ENCODE results near the gene GSS.
A peak's percentile ranks its signal among the peaks of the same experiment; 100 is the strongest.

Gene GSS

DNA sequence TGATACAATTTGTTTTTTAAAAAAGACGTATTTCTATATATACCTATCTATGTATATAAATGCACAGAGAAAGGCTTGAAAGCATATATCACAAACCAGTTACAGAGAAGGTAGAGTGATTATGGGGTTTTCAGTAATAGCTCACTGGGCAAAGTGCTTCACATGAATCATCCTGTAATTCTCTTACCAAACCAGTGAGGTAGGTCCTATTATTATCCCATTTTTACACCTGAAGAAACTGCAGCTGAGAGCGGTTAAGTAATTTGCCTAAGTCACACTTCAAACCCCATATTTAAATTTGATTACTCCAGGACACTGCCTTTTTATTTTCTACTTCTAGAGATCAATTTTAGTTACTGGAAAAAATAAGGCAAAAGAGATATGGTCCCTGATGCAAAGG lies 4.4 kb downstream of the GSS start:
- Mint-ChIP-seq H3K9me3 (no peaks in the 10 kb centered on the region), H3K4me3 (no peak overlapping the region), H3K27ac (no peak overlapping the region), H3K4me1 (ENCODE audit: low read depth) (peaks cover 26% of the 10 kb centered on the region), H3K36me3 (ENCODE audit: low read depth) (peaks cover 55% of the 10 kb centered on the region), H3K27me3 (no peaks in the 10 kb centered on the region)
- DNase-seq: no peak

DNA sequence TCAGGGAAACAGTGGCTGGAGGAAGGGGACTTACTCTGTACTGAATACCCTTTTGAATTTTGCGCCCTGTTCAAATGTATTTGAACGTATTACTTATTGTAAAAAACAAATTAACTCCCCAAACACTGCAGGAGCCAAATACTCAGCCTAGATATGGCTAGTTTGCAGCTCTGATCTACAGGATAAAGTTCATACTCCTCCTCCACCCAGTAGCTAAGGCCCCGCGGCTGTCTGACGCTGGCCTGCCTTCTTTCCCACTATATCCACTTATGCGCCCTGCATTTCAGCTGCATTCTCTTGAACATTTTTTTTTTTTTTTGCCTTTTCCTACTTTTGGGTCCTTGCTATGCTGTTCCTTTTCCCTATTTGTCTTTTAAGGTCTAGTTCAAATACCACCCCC lies 6.5 kb downstream of the GSS start:
- Mint-ChIP-seq H3K36me3 (ENCODE audit: low read depth) (peaks cover 58% of the 10 kb centered on the region), H3K4me1 (ENCODE audit: low read depth) (peaks cover 13% of the 10 kb centered on the region), H3K4me3 (no peak overlapping the region), H3K27ac (no peak overlapping the region), H3K9me3 (no peaks in the 10 kb centered on the region), H3K27me3 (no peaks in the 10 kb centered on the region)
- DNase-seq: no peak

DNA sequence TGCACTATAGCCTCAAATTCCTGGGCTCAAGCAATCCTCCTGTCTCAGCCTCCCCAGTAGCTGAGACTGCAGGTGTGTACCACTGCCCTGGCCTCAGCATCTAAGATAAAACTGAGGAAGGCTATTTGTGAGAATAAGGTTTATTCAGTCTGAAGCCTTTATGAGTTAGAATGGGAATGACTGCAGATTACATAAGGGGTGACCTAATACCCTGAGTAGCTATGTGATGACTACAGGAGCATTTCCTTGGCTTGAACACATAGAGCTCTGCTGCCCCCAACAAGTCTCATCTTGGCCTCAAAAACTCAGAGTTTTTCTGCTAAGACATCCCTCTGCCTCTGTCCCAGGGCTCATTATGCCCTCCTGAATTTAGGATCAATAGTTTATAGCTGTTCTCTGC lies 7.6 kb downstream of the GSS start:
- H3K4me3 Mint-ChIP-seq: no peak overlapping the region
- H3K4me1 Mint-ChIP-seq (ENCODE audit: low read depth): peaks cover 9% of the 10 kb centered on the region
- H3K36me3 Mint-ChIP-seq (ENCODE audit: low read depth): peaks cover 67% of the 10 kb centered on the region
- no peak overlapping the region for H3K27ac Mint-ChIP-seq
- no peak for DNase-seq
- H3K27me3 Mint-ChIP-seq: no peaks in the 10 kb centered on the region
- H3K9me3 Mint-ChIP-seq: no peaks in the 10 kb centered on the region

DNA sequence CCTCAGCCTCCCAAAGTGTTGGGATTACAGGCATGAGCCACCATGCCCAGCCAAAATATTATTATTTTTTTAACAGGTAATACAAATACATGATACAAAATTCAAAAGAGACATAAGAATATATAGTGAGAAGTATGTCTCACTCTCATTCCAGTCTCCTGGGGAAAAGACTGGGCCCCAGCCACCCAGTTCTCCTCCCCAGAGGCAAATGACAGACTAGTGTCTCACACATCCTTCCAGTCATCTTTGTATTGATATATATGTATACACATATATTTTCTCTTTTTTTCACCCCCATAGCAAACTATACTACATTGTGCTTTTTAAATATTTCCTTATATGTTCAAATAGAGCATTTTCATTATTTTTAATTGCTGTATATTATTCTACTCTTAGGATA lies 8.3 kb downstream of the GSS start:
- Mint-ChIP-seq H3K27ac (no peak overlapping the region), H3K9me3 (no peaks in the 10 kb centered on the region), H3K4me3 (no peak overlapping the region), H3K36me3 (ENCODE audit: low read depth) (peaks cover 70% of the 10 kb centered on the region), H3K27me3 (no peaks in the 10 kb centered on the region), H3K4me1 (ENCODE audit: low read depth) (peaks cover 6% of the 10 kb centered on the region)
- no peak for DNase-seq

DNA sequence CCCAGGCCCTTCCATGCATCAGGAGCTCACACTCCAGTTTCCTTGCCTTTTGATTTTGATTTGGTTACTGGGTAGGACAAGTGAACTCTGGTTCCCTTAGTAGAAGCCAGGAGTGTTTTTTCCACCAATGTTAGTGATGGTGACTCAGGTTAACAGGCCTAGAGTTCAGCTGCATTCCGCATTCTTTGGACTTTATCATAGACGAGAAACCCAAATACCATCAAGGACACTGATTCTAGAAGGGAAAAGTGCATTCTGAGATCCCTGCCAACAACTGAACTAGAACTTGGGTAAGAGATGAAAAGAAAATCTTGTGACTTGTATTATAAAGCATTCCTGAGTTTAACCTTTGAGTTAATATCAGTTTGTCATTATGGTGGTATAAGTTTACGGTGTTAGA lies 8.9 kb downstream of the GSS start:
- peaks cover 74% of the 10 kb centered on the region for H3K36me3 Mint-ChIP-seq (ENCODE audit: low read depth)
- no peaks in the 10 kb centered on the region for H3K27me3 Mint-ChIP-seq
- peaks cover 6% of the 10 kb centered on the region for H3K4me1 Mint-ChIP-seq (ENCODE audit: low read depth)
- DNase-seq: no peak
- no peak overlapping the region for H3K4me3 Mint-ChIP-seq
- no peaks in the 10 kb centered on the region for H3K9me3 Mint-ChIP-seq
- H3K27ac Mint-ChIP-seq: no peak overlapping the region

DNA sequence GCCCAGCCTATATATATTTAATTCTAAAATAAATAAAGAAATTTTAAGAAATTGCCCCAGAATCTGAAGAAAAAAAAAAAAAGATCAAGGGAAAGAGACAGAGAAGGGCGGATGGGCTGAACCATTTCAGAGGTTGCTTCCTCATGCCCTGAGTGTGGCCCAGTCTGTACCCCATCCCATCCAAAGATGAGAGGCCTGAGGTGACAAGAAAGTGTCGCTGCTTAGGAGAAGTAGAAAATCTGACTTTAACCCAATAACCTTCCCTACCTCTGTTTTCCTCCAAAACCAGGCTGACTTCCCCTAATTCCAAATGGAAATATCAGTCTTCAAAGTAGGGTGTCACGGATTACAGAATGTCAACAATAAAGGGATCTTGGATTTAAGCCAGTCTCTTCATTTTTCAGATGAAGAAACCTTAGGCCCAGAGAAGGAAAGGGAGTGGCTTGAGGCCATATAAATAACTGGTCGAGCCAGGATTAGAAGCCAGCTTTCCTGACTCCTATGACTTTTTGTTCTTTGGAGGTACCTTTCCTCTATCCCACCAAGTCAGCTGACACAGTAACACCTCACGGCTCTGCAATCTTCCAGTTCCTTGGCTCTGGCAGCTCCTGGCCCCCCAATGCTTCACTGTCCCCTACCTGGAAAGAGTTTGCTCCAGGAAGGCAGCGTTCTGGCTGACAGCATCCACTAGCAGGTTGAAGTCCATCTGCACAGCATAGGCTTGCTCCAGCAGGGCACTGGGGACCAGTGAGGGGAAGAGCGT lies 10.1 kb downstream of the GSS start:
- Mint-ChIP-seq H3K36me3 (ENCODE audit: low read depth) (peaks cover 81% of the 10 kb centered on the region), H3K4me1 (ENCODE audit: low read depth) (peaks cover 6% of the 10 kb centered on the region), H3K27me3 (no peaks in the 10 kb centered on the region), H3K27ac (no peak overlapping the region), H3K9me3 (no peaks in the 10 kb centered on the region), H3K4me3 (no peak overlapping the region)
- no peak for DNase-seq

DNA sequence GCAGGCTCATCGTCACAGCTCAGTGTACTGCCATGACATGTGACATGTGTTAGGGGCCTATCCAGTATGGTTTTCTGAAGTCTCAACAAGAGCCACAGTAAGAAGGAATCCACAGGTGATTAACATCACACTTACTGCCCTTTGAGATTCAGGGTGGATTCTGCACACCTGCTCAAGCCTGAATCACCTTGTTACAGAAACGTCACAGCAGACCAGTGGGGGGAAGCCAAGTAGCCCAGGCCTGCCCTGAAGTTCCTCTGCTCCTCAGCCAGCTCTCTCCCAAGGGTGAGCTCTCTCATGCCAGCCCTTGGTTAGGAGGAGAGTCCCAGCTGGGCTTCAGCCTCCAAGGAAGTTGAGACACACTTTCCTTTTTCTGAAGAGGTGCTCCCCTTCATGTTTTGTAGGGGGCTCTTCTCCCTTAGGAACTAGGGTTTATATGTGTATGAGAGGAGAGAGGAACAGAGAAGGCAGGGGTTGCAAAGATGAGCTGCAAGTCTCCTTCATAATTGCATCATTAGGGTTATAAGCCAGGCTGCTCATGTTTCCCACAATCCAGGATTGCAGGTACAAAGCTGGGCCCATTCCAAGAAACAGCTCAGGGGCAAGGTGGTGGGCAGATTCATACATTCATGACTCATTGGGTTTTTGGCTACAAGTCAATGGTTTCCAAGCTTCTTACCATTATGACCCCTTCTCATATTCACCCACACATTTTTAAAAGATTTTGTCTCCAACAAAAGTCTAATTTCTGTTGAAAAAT lies 11.6 kb downstream of the GSS start:
- peaks cover 6% of the 10 kb centered on the region for H3K4me1 Mint-ChIP-seq (ENCODE audit: low read depth)
- H3K27ac Mint-ChIP-seq: peak overlapping the region; percentile 63
- peaks cover 78% of the 10 kb centered on the region for H3K36me3 Mint-ChIP-seq (ENCODE audit: low read depth)
- no peaks in the 10 kb centered on the region for H3K27me3 Mint-ChIP-seq
- no peaks in the 10 kb centered on the region for H3K9me3 Mint-ChIP-seq
- DNase-seq: no peak
- no peak overlapping the region for H3K4me3 Mint-ChIP-seq

DNA sequence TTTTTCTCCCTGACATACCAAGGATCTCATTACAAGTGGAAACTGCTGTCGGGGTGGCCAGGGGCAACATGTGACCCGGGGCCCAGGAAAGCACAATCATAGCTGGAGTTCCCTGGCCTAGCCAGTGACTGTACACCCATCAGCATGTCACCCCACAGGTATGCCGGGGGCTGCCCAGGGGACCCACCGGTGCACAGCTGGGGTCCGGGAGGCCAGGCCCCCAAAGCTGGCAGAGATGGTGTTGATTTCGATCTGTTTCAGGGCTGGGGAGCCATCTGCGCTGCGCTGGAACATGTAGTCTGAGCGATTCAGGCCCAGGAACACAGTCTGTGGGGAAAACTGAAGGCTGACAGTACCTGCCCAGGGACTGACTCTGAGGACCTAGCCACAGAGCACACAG lies 13.3 kb downstream of the GSS start:
- H3K27ac Mint-ChIP-seq: no peak overlapping the region
- H3K4me1 Mint-ChIP-seq (ENCODE audit: low read depth): peaks cover 6% of the 10 kb centered on the region
- peaks cover 82% of the 10 kb centered on the region for H3K36me3 Mint-ChIP-seq (ENCODE audit: low read depth)
- H3K27me3 Mint-ChIP-seq: no peaks in the 10 kb centered on the region
- H3K9me3 Mint-ChIP-seq: no peaks in the 10 kb centered on the region
- no peak for DNase-seq
- H3K4me3 Mint-ChIP-seq: no peak overlapping the region

DNA sequence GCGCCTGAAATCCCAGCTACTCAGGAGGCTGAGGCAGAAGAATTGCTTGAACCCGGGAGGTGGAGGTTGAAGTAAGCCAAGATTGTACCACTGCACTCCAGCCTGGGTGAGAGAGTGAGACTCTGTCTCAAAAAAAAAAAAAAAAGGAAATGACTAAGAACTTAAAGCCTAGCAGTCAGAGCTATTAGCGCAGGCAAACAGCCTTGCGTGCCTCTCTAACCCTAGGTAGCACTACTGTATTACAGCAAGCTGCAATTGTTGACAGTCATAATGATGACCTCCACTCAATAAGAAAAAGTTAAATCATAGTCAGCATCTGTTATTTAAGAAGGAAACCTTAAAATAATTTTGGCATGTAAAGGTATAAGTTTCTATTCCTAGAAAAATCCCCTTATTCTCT lies 14.4 kb downstream of the GSS start:
- Mint-ChIP-seq H3K27ac (no peak overlapping the region), H3K36me3 (ENCODE audit: low read depth) (peaks cover 87% of the 10 kb centered on the region), H3K27me3 (no peaks in the 10 kb centered on the region), H3K9me3 (no peaks in the 10 kb centered on the region), H3K4me1 (ENCODE audit: low read depth) (peaks cover 6% of the 10 kb centered on the region), H3K4me3 (no peak overlapping the region)
- no peak for DNase-seq

DNA sequence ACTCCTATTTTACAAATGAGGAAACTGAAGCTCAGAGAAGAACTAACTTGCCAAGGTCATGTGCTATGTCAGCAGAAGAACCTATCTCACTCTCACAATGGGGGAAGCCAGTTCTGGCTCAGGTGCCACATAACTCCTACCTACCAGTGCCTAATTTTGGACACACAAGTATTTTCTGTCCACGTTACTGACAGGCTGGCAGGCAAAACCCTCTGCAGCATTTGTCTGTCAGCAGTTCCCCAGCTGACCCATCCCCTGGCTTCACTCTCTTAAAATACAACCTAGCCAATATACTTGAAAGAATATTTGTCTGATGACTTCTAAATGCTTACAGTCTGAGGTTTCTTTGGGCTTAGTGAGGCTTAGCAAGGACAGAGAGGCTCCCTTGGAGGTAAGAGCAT lies 15.5 kb downstream of the GSS start:
- peaks cover 88% of the 10 kb centered on the region for H3K36me3 Mint-ChIP-seq (ENCODE audit: low read depth)
- no peak overlapping the region for H3K4me3 Mint-ChIP-seq
- H3K4me1 Mint-ChIP-seq (ENCODE audit: low read depth): peaks cover 6% of the 10 kb centered on the region
- H3K27ac Mint-ChIP-seq: peak overlapping the region; percentile 37
- H3K9me3 Mint-ChIP-seq: no peaks in the 10 kb centered on the region
- DNase-seq: no peak
- no peaks in the 10 kb centered on the region for H3K27me3 Mint-ChIP-seq

DNA sequence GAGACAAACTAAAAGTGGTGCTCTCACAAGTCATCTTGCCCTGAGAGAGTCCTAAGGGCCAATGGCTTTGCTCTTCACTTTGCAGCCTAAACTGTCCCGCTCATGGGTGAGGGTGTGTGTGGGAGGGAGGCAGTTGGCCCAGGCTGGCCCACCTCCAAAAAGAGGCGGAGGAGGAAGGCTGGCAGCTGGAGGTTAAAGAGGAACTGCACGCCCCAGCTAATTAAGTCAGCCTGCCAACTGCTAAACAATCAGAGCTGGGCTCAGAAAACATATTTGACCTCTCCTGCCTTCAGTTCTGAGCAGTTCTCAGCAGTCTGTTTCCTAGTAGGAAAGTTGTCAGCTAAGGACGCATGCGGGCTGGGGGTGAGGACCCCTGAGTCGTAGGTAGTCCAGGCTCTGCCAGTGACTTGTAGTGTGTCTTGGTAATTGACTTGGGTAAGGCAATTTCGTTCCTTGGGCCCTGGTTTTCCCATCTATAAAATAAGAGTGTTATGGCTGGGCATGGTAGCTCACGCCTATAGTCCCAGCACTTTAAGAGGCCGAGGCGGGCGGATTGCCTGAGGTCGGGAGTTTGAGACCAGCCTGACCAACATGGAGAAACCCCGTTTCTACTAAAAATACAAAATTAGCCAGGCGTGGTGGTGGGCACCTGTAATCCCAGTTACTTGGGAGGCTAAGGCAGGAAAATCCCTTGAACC lies 17.0 kb downstream of the GSS start:
- no peak for DNase-seq
- no peaks in the 10 kb centered on the region for H3K27me3 Mint-ChIP-seq
- no peak overlapping the region for H3K4me3 Mint-ChIP-seq
- no peaks in the 10 kb centered on the region for H3K9me3 Mint-ChIP-seq
- no peak overlapping the region for H3K27ac Mint-ChIP-seq
- peaks cover 88% of the 10 kb centered on the region for H3K36me3 Mint-ChIP-seq (ENCODE audit: low read depth)
- H3K4me1 Mint-ChIP-seq (ENCODE audit: low read depth): no peaks in the 10 kb centered on the region

DNA sequence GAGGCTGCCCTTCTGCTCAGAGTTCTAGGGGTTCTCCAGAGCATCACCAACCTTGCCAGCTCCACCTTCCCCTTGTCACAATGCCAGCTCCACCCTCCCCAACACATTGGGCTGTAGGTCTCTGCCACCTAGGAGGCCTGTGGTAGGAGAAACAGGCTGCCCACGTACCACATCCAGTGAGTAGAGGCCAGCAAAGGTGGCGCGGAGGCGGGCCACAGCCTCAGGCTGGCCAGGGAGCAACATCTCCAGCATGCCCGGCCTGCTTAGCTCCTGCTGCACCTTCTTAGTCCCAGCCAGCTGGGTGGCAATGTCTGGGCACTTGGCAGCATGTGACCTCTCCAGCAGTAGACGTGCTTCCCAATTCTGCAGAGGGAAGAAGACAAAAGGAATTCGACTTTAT lies 23.8 kb downstream of the GSS start:
- H3K4me1 Mint-ChIP-seq (ENCODE audit: low read depth): no peaks in the 10 kb centered on the region
- DNase-seq: no peak
- peak overlapping the region; percentile 45 for H3K27ac Mint-ChIP-seq
- no peak overlapping the region for H3K4me3 Mint-ChIP-seq
- H3K36me3 Mint-ChIP-seq (ENCODE audit: low read depth): peaks cover 89% of the 10 kb centered on the region
- no peaks in the 10 kb centered on the region for H3K27me3 Mint-ChIP-seq
- no peaks in the 10 kb centered on the region for H3K9me3 Mint-ChIP-seq

DNA sequence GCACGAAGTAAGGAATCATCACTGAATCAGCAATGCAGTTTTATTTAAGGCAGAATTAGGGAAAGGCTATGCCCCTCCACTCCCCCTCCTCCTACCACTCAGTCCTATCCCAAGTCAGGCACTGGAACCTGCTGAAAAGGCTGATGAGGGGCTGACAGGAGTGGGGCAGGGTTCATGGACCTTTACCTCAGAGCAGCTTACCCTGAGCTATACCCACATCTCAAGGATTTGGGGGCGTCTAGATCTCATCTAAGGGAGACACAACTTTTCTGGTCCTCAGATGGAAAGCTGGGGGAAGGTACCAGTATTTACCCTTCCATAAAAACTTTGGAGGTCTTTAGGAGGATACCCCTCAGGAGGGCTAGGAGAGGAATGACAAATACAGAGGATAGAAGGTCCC lies 27.2 kb downstream of the GSS start:
- H3K27ac Mint-ChIP-seq: peak overlapping the region; percentile 63
- DNase-seq: no peak
- no peaks in the 10 kb centered on the region for H3K9me3 Mint-ChIP-seq
- H3K4me1 Mint-ChIP-seq (ENCODE audit: low read depth): peaks cover 3% of the 10 kb centered on the region
- peaks cover 79% of the 10 kb centered on the region for H3K36me3 Mint-ChIP-seq (ENCODE audit: low read depth)
- H3K27me3 Mint-ChIP-seq: no peaks in the 10 kb centered on the region
- no peak overlapping the region for H3K4me3 Mint-ChIP-seq

DNA sequence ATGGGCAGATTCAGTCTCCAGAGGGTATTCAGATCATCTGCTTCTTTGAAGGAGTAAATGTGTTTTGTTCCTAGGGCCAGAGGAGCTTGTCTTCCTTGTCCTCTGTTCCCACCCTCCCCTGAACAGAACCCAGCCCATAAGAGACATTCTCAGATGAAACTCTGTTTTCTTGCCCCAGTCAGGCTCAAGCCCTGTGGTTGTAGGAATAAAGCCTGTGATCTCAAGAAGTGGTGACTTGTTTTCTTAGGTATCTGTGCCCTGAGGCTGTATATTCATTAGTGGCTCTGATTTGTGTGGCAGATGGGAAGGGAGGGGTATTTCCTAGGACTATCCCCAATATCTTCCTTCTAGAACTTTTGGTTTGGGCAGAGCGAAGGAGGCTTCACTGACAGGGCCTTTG lies 27.9 kb downstream of the GSS start:
- no peaks in the 10 kb centered on the region for H3K27me3 Mint-ChIP-seq
- peaks cover 3% of the 10 kb centered on the region for H3K4me1 Mint-ChIP-seq (ENCODE audit: low read depth)
- H3K4me3 Mint-ChIP-seq: no peak overlapping the region
- no peaks in the 10 kb centered on the region for H3K9me3 Mint-ChIP-seq
- peaks cover 73% of the 10 kb centered on the region for H3K36me3 Mint-ChIP-seq (ENCODE audit: low read depth)
- peak overlapping the region; percentile 63 for H3K27ac Mint-ChIP-seq
- DNase-seq: no peak

DNA sequence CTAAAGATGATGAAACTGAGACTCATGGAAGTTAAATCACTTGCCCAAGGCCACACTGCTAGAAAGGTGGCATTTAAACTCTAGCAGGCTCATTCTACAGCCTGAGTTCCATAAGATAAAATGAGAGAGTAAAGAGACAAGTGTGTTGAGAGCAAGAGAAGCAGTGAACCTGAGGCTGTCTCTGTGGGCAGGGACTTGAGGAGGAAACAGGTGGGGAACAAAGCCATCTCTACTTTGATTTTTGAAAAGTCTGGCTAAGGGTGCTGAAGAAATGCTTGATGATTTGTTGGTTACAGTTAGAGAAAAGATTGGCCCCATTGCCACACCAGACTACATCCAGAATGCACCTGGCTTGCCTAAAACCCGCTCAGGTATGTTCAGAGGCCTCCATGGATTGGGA lies 29.0 kb downstream of the GSS start:
- Mint-ChIP-seq H3K27me3 (no peaks in the 10 kb centered on the region), H3K9me3 (no peaks in the 10 kb centered on the region), H3K4me1 (ENCODE audit: low read depth) (peaks cover 5% of the 10 kb centered on the region), H3K36me3 (ENCODE audit: low read depth) (peaks cover 62% of the 10 kb centered on the region), H3K4me3 (no peak overlapping the region), H3K27ac (peak overlapping the region; percentile 20)
- no peak for DNase-seq
